Measurements from ENCODE around the gene TNFAIP2.

DNA sequence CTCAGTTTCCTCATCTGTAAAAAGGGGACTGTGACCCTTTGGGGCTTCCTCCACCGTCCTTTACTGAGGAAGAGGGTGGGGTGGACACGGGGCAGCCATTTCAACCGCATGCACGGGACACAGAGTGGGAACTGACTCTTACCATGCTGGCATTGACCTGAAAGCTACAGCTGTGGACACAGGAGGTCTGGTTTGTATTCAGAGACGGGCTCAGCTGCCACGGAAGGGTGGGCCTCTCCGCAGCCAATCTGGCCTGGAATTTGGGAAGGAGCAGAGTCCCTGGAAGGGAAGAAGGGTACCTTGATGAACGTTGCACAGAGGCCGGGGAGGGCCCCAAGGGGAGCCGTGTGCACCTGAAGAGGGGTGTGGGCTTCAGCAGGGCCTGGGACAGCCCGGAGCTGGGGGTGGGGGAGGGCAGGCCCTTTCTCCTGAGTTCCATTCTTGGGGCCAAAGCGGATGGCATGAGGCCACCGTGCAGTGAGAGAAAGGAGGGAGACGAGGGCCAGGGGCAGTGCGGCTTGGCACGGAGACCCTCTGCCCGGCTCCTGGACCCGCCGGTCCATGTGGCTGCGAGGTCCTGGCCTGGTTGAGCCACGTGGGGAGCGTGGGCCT lies 14.5 kb downstream of the TNFAIP2 start:
- TF ChIP-seq, protein P1, sequence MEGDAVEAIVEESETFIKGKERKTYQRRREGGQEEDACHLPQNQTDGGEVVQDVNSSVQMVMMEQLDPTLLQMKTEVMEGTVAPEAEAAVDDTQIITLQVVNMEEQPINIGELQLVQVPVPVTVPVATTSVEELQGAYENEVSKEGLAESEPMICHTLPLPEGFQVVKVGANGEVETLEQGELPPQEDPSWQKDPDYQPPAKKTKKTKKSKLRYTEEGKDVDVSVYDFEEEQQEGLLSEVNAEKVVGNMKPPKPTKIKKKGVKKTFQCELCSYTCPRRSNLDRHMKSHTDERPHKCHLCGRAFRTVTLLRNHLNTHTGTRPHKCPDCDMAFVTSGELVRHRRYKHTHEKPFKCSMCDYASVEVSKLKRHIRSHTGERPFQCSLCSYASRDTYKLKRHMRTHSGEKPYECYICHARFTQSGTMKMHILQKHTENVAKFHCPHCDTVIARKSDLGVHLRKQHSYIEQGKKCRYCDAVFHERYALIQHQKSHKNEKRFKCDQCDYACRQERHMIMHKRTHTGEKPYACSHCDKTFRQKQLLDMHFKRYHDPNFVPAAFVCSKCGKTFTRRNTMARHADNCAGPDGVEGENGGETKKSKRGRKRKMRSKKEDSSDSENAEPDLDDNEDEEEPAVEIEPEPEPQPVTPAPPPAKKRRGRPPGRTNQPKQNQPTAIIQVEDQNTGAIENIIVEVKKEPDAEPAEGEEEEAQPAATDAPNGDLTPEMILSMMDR (IDR thresholded peaks at IDR 0.05; ENCODE audit: low read length): no peak
- TF ChIP-seq EZH2 (optimal IDR thresholded peaks at IDR 0.05; ENCODE audit: low read depth, low read length): no peak
- TF ChIP-seq EZH2phosphoT487 (IDR thresholded peaks at IDR 0.05; ENCODE audit: low read length): no peak
